Glomerular visceral epithelial cell (primary cell): ENCODE data around the gene RELL1.

Experiments used
- DNase-seq: peaks from one replicate; pipeline ENCODE4 v3.0.0-alpha.2; 2016; ENCODE audit errors: extremely low spot score

The RELL1 gene

GRCh38 chr4:37686373-37687193 lies at the start of gene RELL1:
Gene RELL1, minus strand, starts transcription at chr4:37686376. Its CDS starts 89 bp downstream, at chr4:37686287.
- DNase-seq: peak; percentile 100

- DNase-seq: no peak
Observed at GRCh38 chr4:37735578-37735977, 49.4 kb upstream of the RELL1 start.

GRCh38 chr4:37734989-37735388 lies 48.8 kb upstream of the RELL1 start:
- no peak for DNase-seq

- no peak for DNase-seq
Observed at GRCh38 chr4:37733240-37733867, 47.2 kb upstream of the RELL1 start.

- no peak for DNase-seq
Observed at GRCh38 chr4:37732526-37733186, 46.5 kb upstream of the RELL1 start.

GRCh38 chr4:37729649-37730004 lies 43.5 kb upstream of the RELL1 start:
- no peak for DNase-seq

GRCh38 chr4:37728064-37728463 lies 41.9 kb upstream of the RELL1 start:
- DNase-seq: no peak

GRCh38 chr4:37727635-37728034 lies 41.5 kb upstream of the RELL1 start:
- no peak for DNase-seq

GRCh38 chr4:37726666-37727065 lies 40.5 kb upstream of the RELL1 start:
- peak; percentile 10 for DNase-seq

GRCh38 chr4:37725718-37726117 lies 39.5 kb upstream of the RELL1 start:
- no peak for DNase-seq

GRCh38 chr4:37723067-37723466 lies 36.9 kb upstream of the RELL1 start:
- no peak for DNase-seq

- DNase-seq: no peak
Observed at GRCh38 chr4:37721995-37722638, 35.9 kb upstream of the RELL1 start.

- DNase-seq: peak; percentile 33
Observed at GRCh38 chr4:37719021-37719420, 32.8 kb upstream of the RELL1 start.

GRCh38 chr4:37717576-37717975 lies 31.4 kb upstream of the RELL1 start:
- peak; percentile 80 for DNase-seq

GRCh38 chr4:37715889-37716402 lies 29.8 kb upstream of the RELL1 start:
- peak; percentile 70 for DNase-seq

GRCh38 chr4:37710491-37710890 lies 24.3 kb upstream of the RELL1 start:
- DNase-seq: no peak

- no peak for DNase-seq
Observed at GRCh38 chr4:37706032-37706431, 19.9 kb upstream of the RELL1 start.

GRCh38 chr4:37705571-37705970 lies 19.4 kb upstream of the RELL1 start:
- no peak for DNase-seq

- DNase-seq: no peak
Observed at GRCh38 chr4:37699868-37700481, 13.8 kb upstream of the RELL1 start.

GRCh38 chr4:37697566-37697965 lies 11.4 kb upstream of the RELL1 start:
- no peak for DNase-seq

GRCh38 chr4:37693450-37694190 lies 7.4 kb upstream of the RELL1 start:
- peak; percentile 89 for DNase-seq
